Fibroblast of upper back skin (primary cell): Measurements from ENCODE around the gene XDH.
A peak's percentile ranks its signal among the peaks of the same experiment; 100 is the strongest.

ENCODE experiments used
- DNase-seq: peaks from one replicate; pipeline ENCODE4 v3.0.0-alpha.2; 2013

The XDH gene

GRCh38 chr2:31363956-31364750, 50.4 kb downstream of the XDH start:
- DNase-seq, result no peak

- DNase-seq, result no peak
Observed at GRCh38 chr2:31362581-31362980, 52.0 kb downstream of the XDH start.

GRCh38 chr2:31359229-31359628, 55.3 kb downstream of the XDH start:
- no peak for DNase-seq

- DNase-seq, result no peak
Observed at GRCh38 chr2:31354837-31355236, 59.7 kb downstream of the XDH start.

- DNase-seq, result no peak
Observed at GRCh38 chr2:31353179-31353578, 61.4 kb downstream of the XDH start.

GRCh38 chr2:31349684-31350083, 64.9 kb downstream of the XDH start:
- DNase-seq, result no peak

- DNase-seq, result no peak
Observed at GRCh38 chr2:31349160-31349559, 65.4 kb downstream of the XDH start.

GRCh38 chr2:31348618-31349017, 65.9 kb downstream of the XDH start:
- no peak for DNase-seq

GRCh38 chr2:31347750-31348149, 66.8 kb downstream of the XDH start:
- DNase-seq, result peak; percentile 64

- no peak for DNase-seq
Observed at GRCh38 chr2:31347319-31347718, 67.2 kb downstream of the XDH start.

- no peak for DNase-seq
Observed at GRCh38 chr2:31344447-31344846, 70.1 kb downstream of the XDH start.

GRCh38 chr2:31341351-31341750, 73.2 kb downstream of the XDH start:
- DNase-seq, result no peak

GRCh38 chr2:31339696-31340095, 74.8 kb downstream of the XDH start:
- DNase-seq, result no peak

GRCh38 chr2:31337860-31338259, 76.7 kb downstream of the XDH start:
- DNase-seq, result peak; percentile 91

- DNase-seq, result peak; percentile 82
Observed at GRCh38 chr2:31337197-31337596, 77.3 kb downstream of the XDH start.

GRCh38 chr2:31335921-31336585, 78.5 kb downstream of the XDH start:
- DNase-seq, result peak; percentile 83

GRCh38 chr2:31334311-31335026, 80.1 kb downstream of the XDH start:
- DNase-seq, result no peak

GRCh38 chr2:31333527-31334183, 80.9 kb downstream of the XDH start:
- DNase-seq, result peak; percentile 83

- no peak for DNase-seq
Observed at GRCh38 chr2:31333046-31333445, 81.5 kb downstream of the XDH start.

GRCh38 chr2:31332521-31332920, 82.0 kb downstream of the XDH start:
- DNase-seq, result no peak

GRCh38 chr2:31331156-31331555, 83.4 kb downstream of the XDH start:
- DNase-seq, result no peak

GRCh38 chr2:31329081-31329625, 85.4 kb downstream of the XDH start:
- no peak for DNase-seq

- DNase-seq, result no peak
Observed at GRCh38 chr2:31328026-31328425, 86.5 kb downstream of the XDH start.
